SH-SY5Y (cell line): Measurements from ENCODE around the gene LRRN2.

Source experiments
- GATA2 ChIP-seq: IDR thresholded peaks from 2 replicates; pipeline ENCODE4 v1.6.1; 2011; ENCODE audit warnings: mild to moderate bottlenecking, low read depth, low read length
- GATA3 ChIP-seq: IDR thresholded peaks from 2 replicates; pipeline ENCODE4 v1.6.1; 2011; ENCODE audit warnings: low read depth, mild to moderate bottlenecking, low read length, moderate library complexity

The LRRN2 gene

GRCh38 chr1:204685236-204686006, at the start of gene LRRN2:
TSS of gene LRRN2 (minus strand) at chr1:204685738. CDS start at chr1:204619992, 65,746 bp downstream.
- TF ChIP-seq GATA3 (no peak), GATA2 (no peak)

- TF ChIP-seq GATA3: no peak
- TF ChIP-seq GATA2: no peak
These were observed 49.5 kb upstream of the LRRN2 start for GRCh38 chr1:204735042-204735441.

GRCh38 chr1:204733869-204734596, 48.5 kb upstream of the LRRN2 start:
- TF ChIP-seq GATA3 (no peak), GATA2 (no peak)

DNA sequence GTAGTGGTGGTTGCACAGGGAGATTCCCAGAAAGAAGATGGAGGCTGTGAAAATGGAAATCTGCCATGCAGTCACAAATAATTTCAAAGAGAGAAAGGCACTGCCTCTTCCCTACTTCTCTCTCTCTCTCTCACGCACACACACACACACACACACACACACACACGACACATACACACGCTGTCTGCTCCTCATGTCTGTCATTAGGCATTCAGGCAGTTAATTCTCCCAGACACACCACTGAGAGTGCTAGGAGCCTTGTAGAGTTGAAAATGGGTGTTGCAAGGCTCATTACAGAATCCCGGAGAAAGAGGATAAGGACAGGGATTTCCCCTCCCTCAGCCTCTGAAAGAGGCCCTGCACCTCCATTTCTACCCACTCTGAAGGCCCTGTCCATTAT, 47.8 kb upstream of the LRRN2 start:
- TF ChIP-seq GATA3 (no peak), GATA2 (no peak)

DNA sequence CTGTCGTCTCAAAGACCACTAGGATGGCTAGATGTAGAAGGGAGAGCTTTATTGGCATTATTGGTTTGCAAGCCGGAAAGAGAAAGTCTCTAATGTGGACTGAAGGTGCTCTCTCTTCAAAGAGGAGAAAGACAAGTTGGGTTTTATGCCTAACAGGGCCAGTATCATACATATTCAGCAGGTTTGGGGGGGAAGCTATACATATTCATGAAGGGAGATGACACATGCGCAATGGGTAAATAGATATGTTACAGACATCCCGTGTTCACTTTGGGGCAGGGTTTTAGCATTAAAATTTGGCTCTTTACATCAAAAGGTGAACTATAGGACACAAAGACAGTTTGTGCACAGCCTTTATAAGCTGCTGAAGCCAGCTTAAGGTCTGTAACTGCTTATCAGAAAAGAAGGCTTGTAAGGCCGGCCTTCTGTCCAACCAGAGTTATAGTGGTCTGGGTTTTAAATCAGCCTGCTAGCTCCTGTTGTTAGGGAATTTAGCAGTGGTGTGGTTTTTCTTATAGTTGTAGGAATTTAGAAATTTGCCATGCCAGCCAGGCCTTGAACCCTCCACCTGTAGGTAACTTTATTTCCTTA, 46.5 kb upstream of the LRRN2 start:
- TF ChIP-seq GATA3 (no peak), GATA2 (no peak)

- no peak for TF ChIP-seq GATA2
- no peak for TF ChIP-seq GATA3
These were observed 46.0 kb upstream of the LRRN2 start for GRCh38 chr1:204731509-204731908.

- TF ChIP-seq GATA2 (no peak), GATA3 (no peak)
These were observed 45.4 kb upstream of the LRRN2 start for GRCh38 chr1:204730826-204731459.

GRCh38 chr1:204729516-204729915, 44.0 kb upstream of the LRRN2 start:
- TF ChIP-seq GATA3 (no peak), GATA2 (no peak)

- TF ChIP-seq GATA3 (no peak), GATA2 (no peak)
These were observed 42.9 kb upstream of the LRRN2 start for GRCh38 chr1:204728456-204728855.

DNA sequence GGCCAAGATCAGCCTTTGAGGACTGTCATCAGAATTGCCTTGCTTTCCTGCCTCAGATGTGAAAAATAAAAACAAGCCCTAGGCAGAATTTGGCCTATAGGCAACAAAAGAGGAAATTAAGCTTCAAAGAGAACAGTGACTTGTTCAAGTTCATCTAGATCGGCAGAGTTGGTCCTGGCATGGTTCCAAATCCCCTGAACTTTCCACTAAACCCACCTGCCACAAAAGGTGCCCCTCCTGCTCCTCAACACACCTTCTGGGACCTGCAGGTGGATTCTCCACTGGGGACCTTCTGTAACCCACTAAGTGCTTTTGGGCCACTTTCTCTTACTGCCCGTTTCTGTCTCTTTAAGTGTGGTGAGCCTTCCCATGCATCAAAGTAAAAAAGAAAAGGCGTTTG, 42.5 kb upstream of the LRRN2 start:
- TF ChIP-seq GATA2: no peak
- no peak for TF ChIP-seq GATA3

DNA sequence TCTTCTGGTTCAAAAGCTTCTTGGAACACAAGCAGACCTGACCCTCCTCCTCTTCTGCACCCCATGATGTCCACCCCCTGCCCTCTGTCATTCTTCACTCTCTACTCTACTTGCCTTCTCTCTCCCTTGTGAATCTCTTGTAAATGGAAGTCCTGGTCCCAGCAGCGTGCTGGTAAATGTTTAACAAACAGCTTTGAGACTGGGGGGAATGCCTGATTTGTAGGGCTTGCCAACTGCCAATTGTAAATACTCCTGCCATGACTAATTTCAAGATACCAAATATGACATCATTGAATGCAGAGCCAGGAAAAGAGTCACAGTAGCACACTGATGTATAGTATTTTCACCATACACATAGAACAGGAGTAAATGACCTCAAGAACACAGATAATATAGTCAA, 40.9 kb upstream of the LRRN2 start:
- TF ChIP-seq GATA3 (no peak), GATA2 (no peak)

- no peak for TF ChIP-seq GATA2
- TF ChIP-seq GATA3: no peak
These were observed 40.4 kb upstream of the LRRN2 start for GRCh38 chr1:204725821-204726448.

DNA sequence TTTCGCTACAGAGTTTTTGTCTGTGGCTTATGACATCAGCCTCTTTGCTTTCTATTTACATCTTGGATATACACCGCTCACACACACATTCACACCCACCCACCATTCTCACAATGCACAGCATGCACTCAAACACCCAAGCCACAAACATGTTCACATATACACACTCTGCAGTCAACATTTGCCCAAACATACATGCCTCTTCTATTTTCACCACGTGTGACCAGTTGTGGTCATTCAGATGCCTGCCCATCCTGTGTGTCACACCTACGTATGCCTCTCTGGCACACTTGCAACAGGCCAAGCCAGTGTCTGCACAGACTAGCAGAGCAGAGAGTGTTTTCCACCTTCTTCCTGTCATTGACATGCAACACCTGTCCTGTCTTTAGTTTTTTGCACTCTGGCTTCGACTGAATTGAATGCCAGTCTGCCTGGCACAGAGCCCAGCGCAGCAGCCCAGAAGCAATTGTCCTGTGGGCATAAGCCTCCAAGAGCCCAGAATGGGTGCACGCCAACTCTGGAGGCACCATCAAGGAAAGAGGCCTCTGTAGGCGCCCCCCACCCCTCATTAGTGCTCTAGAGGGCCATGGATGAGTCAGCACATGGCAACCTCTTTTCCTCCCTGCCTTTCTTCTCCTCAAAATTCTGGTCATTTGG, 37.7 kb upstream of the LRRN2 start:
- no peak for TF ChIP-seq GATA3
- no peak for TF ChIP-seq GATA2

- no peak for TF ChIP-seq GATA2
- TF ChIP-seq GATA3: no peak
These were observed 36.0 kb upstream of the LRRN2 start for GRCh38 chr1:204721373-204722055.
